ENCODE results near the gene BRWD1. TPM values are rescaled to one million over a fixed set of nuclear protein-coding genes. Genes with fewer than 3 reads are reported as not detected.
"Not testable (repeated sequence)": the region's sequence is repeated elsewhere in the genome, so short reads cannot be mapped to it uniquely, and the experiment has no call there.

BRWD1 gene
- total RNA-seq, 4 donors from 2014 or later = 55.0 to 104 (median 67.9) TPM

DNA sequence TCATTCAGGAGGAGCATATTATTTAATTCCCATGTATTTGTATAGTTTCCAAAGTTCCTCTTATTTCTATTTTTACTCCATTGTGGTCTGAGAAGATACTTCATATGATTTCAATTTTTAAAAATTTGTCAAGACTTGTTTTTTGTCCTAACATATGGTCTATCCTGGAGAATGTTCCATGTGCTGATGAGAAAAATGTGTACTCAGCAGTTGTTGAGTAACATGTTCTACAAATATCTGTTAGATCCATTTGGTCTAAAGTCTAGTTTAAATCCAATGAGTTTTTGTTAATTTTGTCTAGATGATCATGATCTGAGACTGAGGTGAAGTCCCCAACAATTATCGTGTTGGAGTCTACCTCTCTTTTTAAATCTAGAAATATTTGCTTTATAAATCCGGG lies 144.6 kb downstream of the BRWD1 start:
- intact Hi-C loops (cut with DNase I) = no loop called here
- Histone ChIP-seq H3K4me1 (no peaks in the 10 kb centered on the region), H3K36me3 (peaks cover under 1 to 40% (median 20%) of the 10 kb centered on the region in 4 donors), H3K9me3 (peaks cover 0 to 14% (median 10%) of the 10 kb centered on the region in 4 donors), H3K4me3 (no peak overlapping the region), H3K27me3 (peaks cover 0 to 7% (median 0%) of the 10 kb centered on the region in 4 donors), H3K27ac (replicated peaks in 1 of 4) (no peak overlapping the region)
- TF ChIP-seq, protein P1, sequence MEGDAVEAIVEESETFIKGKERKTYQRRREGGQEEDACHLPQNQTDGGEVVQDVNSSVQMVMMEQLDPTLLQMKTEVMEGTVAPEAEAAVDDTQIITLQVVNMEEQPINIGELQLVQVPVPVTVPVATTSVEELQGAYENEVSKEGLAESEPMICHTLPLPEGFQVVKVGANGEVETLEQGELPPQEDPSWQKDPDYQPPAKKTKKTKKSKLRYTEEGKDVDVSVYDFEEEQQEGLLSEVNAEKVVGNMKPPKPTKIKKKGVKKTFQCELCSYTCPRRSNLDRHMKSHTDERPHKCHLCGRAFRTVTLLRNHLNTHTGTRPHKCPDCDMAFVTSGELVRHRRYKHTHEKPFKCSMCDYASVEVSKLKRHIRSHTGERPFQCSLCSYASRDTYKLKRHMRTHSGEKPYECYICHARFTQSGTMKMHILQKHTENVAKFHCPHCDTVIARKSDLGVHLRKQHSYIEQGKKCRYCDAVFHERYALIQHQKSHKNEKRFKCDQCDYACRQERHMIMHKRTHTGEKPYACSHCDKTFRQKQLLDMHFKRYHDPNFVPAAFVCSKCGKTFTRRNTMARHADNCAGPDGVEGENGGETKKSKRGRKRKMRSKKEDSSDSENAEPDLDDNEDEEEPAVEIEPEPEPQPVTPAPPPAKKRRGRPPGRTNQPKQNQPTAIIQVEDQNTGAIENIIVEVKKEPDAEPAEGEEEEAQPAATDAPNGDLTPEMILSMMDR (IDR thresholded peaks at IDR 0.05) = no peak
- TF ChIP-seq EP300 (IDR thresholded peaks at IDR 0.05) (no peak), POLR2AphosphoS5 (IDR thresholded peaks at IDR 0.05) (no peak), POLR2A (IDR thresholded peaks at IDR 0.05; ENCODE audit: low read depth) (no peak)
- 97% methylated on average over 2 of the region's 2 CpGs for WGBS
- no peak for DNase-seq (ENCODE audit: extremely low spot score)

DNA sequence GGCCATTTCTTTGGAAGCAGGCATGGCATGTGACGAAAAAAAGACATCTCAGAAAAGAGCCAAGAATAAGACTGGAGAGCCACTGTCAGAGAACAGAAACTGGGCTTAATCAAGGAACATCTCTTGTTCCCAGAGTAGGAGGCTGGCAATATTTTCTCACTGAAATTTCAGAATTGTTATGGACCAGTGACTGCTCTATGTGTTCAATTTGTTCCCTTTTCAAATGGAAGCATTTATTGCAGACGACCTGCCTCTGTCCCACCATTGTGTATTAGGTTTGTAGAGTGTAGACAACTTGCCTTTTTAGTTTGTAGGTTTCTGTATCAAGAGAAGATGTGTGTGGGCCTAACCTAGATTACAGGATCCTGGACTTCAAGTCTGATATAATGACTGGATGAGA lies 148.9 kb downstream of the BRWD1 start:
- no peak overlapping the region for H3K27ac ChIP-seq (replicated peaks in 1 of 4)
- H3K27me3 ChIP-seq = peaks cover 0 to 7% (median 0%) of the 10 kb centered on the region in 4 donors
- DNase-seq (ENCODE audit: extremely low spot score) = no peak
- intact Hi-C loops (cut with DNase I) = no loop called here
- H3K4me3 ChIP-seq = no peak overlapping the region
- peaks cover 0 to 4% (median 1%) of the 10 kb centered on the region in 4 donors for H3K36me3 ChIP-seq
- H3K9me3 ChIP-seq = peaks cover 0 to 14% (median 10%) of the 10 kb centered on the region in 4 donors
- no peaks in the 10 kb centered on the region for H3K4me1 ChIP-seq
- TF ChIP-seq, protein P1 (IDR thresholded peaks at IDR 0.05) = no peak
- TF ChIP-seq POLR2A (IDR thresholded peaks at IDR 0.05; ENCODE audit: low read depth) (no peak), POLR2AphosphoS5 (IDR thresholded peaks at IDR 0.05) (no peak), EP300 (IDR thresholded peaks at IDR 0.05) (no peak)
- WGBS = 96% methylated on average over 2 of the region's 2 CpGs

DNA sequence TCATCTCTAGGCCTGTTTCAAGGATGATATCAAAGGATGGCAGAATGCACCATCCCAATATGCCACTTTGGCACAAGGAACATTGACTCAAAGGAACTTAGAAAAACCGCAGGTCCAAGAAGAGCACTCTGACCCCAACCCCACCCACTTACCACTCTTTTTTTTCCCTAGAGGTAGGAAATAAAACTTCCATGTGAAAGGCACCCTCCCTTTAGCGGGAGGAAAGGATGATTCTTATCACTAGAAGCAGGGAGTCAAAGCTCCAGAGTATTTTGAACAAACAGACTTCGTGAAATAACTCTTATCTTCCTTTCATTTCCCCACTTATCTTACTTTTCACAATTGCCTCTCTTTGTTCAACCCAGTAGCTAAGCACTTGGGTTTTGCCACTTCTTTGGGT lies 152.4 kb downstream of the BRWD1 start:
- no peaks in the 10 kb centered on the region for H3K36me3 ChIP-seq
- H3K27me3 ChIP-seq = peaks cover 0 to 7% (median 0%) of the 10 kb centered on the region in 4 donors
- 73% methylated on average over 3 of the region's 3 CpGs for WGBS
- H3K27ac ChIP-seq (replicated peaks in 1 of 4) = no peak overlapping the region
- intact Hi-C loops (cut with DNase I) = no loop called here
- H3K9me3 ChIP-seq = peaks cover 0 to 14% (median 10%) of the 10 kb centered on the region in 4 donors
- H3K4me1 ChIP-seq = no peaks in the 10 kb centered on the region
- TF ChIP-seq POLR2AphosphoS5 (IDR thresholded peaks at IDR 0.05) (no peak), POLR2A (IDR thresholded peaks at IDR 0.05; ENCODE audit: low read depth) (no peak), EP300 (IDR thresholded peaks at IDR 0.05) (no peak)
- TF ChIP-seq, protein P1 (IDR thresholded peaks at IDR 0.05) = no peak
- no peak overlapping the region for H3K4me3 ChIP-seq
- DNase-seq (ENCODE audit: extremely low spot score) = no peak

DNA sequence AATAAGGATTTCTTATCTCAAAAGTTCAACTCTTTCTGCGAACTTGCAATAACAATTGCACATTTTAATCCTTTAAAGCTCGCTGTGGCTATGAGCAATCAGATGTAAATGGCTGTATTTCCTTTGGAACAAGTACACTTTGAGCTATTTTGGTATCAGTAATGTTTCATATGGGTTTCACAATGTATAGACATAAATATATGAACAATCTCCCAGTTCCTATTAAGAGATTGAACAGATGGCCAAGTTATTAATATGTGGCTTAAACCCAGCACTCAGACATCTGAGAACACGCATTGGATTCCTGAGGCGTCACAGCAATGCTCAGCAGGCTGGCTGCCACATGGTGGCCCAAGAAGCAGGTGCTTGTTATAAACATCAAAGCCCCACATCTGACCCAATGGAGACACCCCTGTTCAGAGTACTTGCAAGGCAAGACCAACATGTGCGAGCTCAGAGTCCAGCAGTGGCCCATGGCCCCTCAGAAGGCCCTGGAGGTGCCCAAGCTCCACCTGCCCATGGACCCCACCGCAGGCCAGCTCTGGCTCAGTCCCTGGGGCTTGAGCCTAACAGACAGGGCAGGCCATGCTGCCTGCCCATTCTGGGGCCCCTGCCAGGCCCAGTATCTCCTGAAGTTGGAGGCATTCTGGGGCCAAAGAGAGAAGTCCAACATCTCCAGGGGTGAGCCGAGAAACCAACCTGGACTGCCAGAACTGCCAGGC lies 153.9 kb downstream of the BRWD1 start:
- Histone ChIP-seq H3K27me3 (peaks cover 0 to 5% (median 0%) of the 10 kb centered on the region in 4 donors), H3K4me3 (no peak overlapping the region), H3K9me3 (peaks cover 0 to 8% (median 6%) of the 10 kb centered on the region in 4 donors), H3K4me1 (no peaks in the 10 kb centered on the region), H3K27ac (replicated peaks in 1 of 4) (no peak overlapping the region), H3K36me3 (no peaks in the 10 kb centered on the region)
- no peak for TF ChIP-seq POLR2AphosphoS5 (IDR thresholded peaks at IDR 0.05)
- TF ChIP-seq, protein P1 (IDR thresholded peaks at IDR 0.05) = no peak
- TF ChIP-seq POLR2A (IDR thresholded peaks at IDR 0.05; ENCODE audit: low read depth) = no peak
- TF ChIP-seq EP300 (IDR thresholded peaks at IDR 0.05) = no peak
- WGBS = 79% methylated on average over 5 of the region's 7 CpGs
- intact Hi-C loops (cut with DNase I) = no loop called here
- DNase-seq (ENCODE audit: extremely low spot score) = peak; percentile 87

DNA sequence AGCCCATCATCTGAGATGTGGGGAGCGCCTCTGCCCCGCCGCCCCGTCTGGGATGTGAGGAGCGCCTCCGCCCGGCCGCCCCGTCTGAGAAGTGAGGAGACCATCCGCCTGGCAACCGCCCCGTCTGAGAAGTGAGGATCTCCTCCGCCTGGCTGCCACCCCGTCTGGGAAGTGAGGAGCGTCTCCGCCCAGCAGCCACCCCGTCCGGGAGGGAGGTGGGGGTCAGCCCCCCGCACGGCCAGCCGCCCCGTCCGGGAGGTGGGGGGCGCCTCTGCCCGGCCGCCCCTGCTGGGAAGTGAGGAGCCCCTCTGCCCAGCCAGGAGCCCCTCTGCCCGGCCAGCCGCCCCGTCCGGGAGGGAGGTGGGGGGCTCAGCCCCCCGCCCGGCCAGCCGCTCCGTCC lies 156.2 kb downstream of the BRWD1 start:
- intact Hi-C loops (cut with DNase I); H3K4me1 ChIP-seq; H3K27me3 ChIP-seq; H3K36me3 ChIP-seq; H3K9me3 ChIP-seq; H3K27ac ChIP-seq (replicated peaks in 1 of 4); H3K4me3 ChIP-seq; DNase-seq (ENCODE audit: extremely low spot score): not testable (repeated sequence)
- no CpG with 5 or more reads among the region's 34 CpGs for WGBS

All from esophagus muscularis mucosa (tissue), 4 donors.